Esophagus muscularis mucosa (tissue), 4 donors: ENCODE measurements around the gene ZNF853.

Experiments used
- CTCF ChIP-seq, 3 experiments: fragments of 200-600 bp in 2 of 3; fragments of 450-650 bp in 1 of 3; sonication (generic) in 2 of 3; IDR thresholded peaks; one replicate each; pipeline ENCODE4 v1.5.1; 2017 to 2019; ENCODE audit warnings: antibody characterized with exemption in 3 of 3, mild to moderate bottlenecking in 2 of 3, moderate library complexity in 1 of 3
- EP300 ChIP-seq: sonication (generic); formaldehyde crosslinking; IDR thresholded peaks from one replicate; pipeline ENCODE4 v1.6.1; 2017; ENCODE audit warnings: antibody characterized with exemption
- POLR2A ChIP-seq: fragments of 450-650 bp; IDR thresholded peaks from one replicate; pipeline ENCODE4 v1.6.1; 2017; ENCODE audit warnings: antibody characterized with exemption, moderate library complexity, mild to moderate bottlenecking, low read depth

- TF ChIP-seq CTCF (IDR thresholded peaks at IDR 0.05), result no peak
- no peak for TF ChIP-seq POLR2A
- TF ChIP-seq EP300, result no peak
These were observed 529 bp downstream of the ZNF853 start for GRCh38 chr7:6615723-6616555.
